Measurements from ENCODE around the gene ARMC12.

The ARMC12 gene

DNA sequence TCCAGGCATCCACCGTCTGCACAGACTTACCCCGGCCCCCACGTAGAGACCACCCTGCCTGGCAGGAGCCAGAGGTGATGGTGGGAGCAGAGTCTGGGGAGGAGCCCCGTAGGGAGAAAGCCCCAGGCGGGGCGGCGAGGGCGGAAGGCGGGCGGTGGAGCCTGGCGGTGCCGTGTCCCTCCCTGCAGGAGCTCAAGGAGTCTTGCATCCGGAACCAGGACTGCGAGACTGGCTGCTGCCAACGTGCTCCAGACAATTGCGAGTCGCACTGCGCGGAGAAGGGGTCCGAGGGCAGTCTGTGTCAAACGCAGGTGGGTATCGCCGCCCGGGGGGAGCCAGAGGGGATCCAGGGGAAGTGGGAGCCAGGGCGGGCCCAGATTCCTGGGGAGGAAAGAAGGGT lies 50.0 kb downstream of the ARMC12 start:
- TF ChIP-seq, protein P1, sequence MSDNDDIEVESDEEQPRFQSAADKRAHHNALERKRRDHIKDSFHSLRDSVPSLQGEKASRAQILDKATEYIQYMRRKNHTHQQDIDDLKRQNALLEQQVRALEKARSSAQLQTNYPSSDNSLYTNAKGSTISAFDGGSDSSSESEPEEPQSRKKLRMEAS (IDR thresholded peaks at IDR 0.05), result no peak
- TF ChIP-seq FOXM1 (IDR thresholded peaks at IDR 0.05; ENCODE audit: borderline replicate concordance, low read depth), result no peak
- TF ChIP-seq, protein P2, sequence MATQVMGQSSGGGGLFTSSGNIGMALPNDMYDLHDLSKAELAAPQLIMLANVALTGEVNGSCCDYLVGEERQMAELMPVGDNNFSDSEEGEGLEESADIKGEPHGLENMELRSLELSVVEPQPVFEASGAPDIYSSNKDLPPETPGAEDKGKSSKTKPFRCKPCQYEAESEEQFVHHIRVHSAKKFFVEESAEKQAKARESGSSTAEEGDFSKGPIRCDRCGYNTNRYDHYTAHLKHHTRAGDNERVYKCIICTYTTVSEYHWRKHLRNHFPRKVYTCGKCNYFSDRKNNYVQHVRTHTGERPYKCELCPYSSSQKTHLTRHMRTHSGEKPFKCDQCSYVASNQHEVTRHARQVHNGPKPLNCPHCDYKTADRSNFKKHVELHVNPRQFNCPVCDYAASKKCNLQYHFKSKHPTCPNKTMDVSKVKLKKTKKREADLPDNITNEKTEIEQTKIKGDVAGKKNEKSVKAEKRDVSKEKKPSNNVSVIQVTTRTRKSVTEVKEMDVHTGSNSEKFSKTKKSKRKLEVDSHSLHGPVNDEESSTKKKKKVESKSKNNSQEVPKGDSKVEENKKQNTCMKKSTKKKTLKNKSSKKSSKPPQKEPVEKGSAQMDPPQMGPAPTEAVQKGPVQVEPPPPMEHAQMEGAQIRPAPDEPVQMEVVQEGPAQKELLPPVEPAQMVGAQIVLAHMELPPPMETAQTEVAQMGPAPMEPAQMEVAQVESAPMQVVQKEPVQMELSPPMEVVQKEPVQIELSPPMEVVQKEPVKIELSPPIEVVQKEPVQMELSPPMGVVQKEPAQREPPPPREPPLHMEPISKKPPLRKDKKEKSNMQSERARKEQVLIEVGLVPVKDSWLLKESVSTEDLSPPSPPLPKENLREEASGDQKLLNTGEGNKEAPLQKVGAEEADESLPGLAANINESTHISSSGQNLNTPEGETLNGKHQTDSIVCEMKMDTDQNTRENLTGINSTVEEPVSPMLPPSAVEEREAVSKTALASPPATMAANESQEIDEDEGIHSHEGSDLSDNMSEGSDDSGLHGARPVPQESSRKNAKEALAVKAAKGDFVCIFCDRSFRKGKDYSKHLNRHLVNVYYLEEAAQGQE (IDR thresholded peaks at IDR 0.05; ENCODE audit: low read depth), result no peak

DNA sequence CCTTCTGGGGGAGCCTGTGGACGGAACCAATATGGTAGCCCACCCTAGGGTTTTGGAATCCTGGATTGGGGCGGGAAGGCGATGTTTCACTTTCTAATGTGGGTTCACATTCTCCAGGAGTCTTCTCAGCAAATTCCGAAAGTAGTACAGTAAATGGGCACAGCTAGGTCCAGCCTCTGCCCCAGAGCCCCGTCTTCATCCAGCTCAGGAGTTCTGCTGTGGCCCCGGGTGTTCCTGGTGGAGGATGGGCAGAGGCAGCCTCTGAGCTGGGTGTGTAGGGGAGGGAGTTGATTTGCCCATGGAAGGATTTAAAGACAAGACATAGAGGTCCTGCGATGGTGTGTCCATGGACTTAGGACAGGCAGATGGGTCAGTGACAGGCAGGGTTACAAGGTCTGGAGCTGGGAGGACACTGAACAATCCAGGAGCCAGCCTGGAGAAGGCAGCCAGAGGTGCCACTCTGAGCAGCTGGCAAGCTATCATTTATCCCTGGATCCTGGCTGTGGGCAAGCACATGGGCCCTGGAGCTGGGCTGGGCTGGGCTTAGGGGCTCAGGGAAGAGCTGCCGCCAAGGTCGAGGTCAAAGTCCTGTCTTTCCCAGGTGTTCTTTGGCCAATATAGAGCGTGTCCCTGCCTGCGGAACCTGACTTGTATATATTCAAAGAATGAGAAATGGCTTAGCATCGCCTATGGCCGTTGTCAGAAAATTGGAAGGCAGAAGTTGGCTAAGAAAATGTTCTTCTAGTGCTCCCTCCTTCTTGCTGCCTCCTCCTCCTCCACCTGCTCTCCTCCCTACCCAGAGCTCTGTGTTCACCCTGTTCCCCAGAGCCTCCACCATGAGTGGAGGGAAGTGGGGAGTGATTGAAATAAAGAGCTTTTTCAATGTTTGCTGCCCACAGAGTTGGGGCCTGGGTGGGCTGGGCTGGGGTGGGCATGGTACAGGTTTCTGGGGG lies 50.7 kb downstream of the ARMC12 start:
- TF ChIP-seq, protein P1 (IDR thresholded peaks at IDR 0.05), result no peak
- TF ChIP-seq ZBTB7A (IDR thresholded peaks at IDR 0.05; ENCODE audit: low read depth), result no peak
- no peak for TF ChIP-seq CEBPB (IDR thresholded peaks at IDR 0.05)
- TF ChIP-seq YY1 (IDR thresholded peaks at IDR 0.05; ENCODE audit: low read depth), result no peak

DNA sequence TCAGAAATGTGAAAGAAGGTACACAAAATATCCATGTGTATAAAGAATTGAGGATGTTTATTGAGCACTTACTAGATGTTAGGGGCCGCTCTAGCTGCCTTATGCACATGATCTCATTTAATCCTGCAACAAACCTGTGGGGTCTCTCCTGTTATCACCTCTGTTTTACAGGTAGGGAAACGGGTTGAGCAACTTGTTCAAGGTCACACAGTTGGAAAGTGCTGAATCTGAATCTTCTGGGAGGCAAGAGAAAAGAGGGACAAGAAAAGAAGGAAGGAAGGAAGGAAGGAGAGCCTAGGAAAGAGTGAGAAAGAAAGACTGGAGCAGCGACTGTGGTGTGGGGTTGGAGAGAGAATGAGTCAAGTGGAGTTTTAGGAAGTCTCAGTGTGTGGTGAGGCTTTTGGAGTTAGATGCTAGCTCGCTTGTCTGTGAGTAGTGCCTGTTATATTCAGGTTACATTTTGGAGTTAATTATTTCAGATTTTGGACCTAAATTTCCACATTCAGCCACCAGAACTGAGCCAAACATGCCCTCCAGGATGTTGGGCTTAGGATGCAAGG lies 51.7 kb downstream of the ARMC12 start:
- TF ChIP-seq FOXM1 (IDR thresholded peaks at IDR 0.05; ENCODE audit: borderline replicate concordance, low read depth), result no peak
- no peak for TF ChIP-seq EP300 (IDR thresholded peaks at IDR 0.05; ENCODE audit: borderline replicate concordance)
- TF ChIP-seq, protein P2 (IDR thresholded peaks at IDR 0.05; ENCODE audit: low read depth), result no peak
- TF ChIP-seq, protein P3, sequence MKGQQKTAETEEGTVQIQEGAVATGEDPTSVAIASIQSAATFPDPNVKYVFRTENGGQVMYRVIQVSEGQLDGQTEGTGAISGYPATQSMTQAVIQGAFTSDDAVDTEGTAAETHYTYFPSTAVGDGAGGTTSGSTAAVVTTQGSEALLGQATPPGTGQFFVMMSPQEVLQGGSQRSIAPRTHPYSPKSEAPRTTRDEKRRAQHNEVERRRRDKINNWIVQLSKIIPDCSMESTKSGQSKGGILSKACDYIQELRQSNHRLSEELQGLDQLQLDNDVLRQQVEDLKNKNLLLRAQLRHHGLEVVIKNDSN (IDR thresholded peaks at IDR 0.05), result no peak
- no peak for TF ChIP-seq TCF12 (IDR thresholded peaks at IDR 0.05; ENCODE audit: low read depth)
- TF ChIP-seq TAF1 (IDR thresholded peaks at IDR 0.05; ENCODE audit: low read depth), result no peak
- TF ChIP-seq TEAD4 (IDR thresholded peaks at IDR 0.05), result no peak
- TF ChIP-seq ZBTB7A (IDR thresholded peaks at IDR 0.05; ENCODE audit: low read depth), result no peak
- TF ChIP-seq, protein P1 (IDR thresholded peaks at IDR 0.05), result no peak
- TF ChIP-seq EGR1 (IDR thresholded peaks at IDR 0.05), result no peak
- TF ChIP-seq NFIC (IDR thresholded peaks at IDR 0.05), result no peak
- no peak for TF ChIP-seq CEBPB (IDR thresholded peaks at IDR 0.05)
- no peak for TF ChIP-seq CREB1 (IDR thresholded peaks at IDR 0.05; ENCODE audit: low read depth)
- no peak for TF ChIP-seq YY1 (IDR thresholded peaks at IDR 0.05; ENCODE audit: low read depth)
- TF ChIP-seq RAD21 (IDR thresholded peaks at IDR 0.05; ENCODE audit: low read depth), result no peak

DNA sequence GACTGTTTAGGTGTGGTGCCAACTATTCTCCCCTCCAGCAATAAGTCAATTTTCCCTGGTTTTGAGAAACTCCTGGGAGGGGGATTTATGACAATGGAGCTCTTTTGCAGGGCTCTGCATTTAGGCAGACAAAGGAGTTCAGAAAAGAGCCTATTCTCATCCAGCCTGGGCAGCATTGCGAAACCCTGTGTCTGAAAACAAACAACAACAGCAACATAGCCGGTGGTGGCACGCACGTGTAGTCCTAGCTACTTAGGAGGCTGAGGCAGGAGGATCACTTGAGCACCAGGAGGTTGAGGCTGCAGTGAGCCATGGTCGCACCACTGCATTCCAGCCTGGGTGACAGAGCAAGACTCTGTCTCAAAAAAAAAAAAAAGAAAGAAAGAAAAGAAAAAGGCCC lies 53.9 kb downstream of the ARMC12 start:
- TF ChIP-seq CEBPB (IDR thresholded peaks at IDR 0.05) (no peak), NFIC (IDR thresholded peaks at IDR 0.05) (no peak), TEAD4 (IDR thresholded peaks at IDR 0.05) (no peak), FOXM1 (IDR thresholded peaks at IDR 0.05; ENCODE audit: borderline replicate concordance, low read depth) (no peak), ZBTB7A (IDR thresholded peaks at IDR 0.05; ENCODE audit: low read depth) (no peak), TAF1 (IDR thresholded peaks at IDR 0.05; ENCODE audit: low read depth) (no peak), CREB1 (IDR thresholded peaks at IDR 0.05; ENCODE audit: low read depth) (no peak), RAD21 (IDR thresholded peaks at IDR 0.05; ENCODE audit: low read depth) (no peak), EGR1 (IDR thresholded peaks at IDR 0.05) (no peak), TCF12 (IDR thresholded peaks at IDR 0.05; ENCODE audit: low read depth) (no peak), YY1 (IDR thresholded peaks at IDR 0.05; ENCODE audit: low read depth) (no peak), EP300 (IDR thresholded peaks at IDR 0.05; ENCODE audit: borderline replicate concordance) (no peak)
- TF ChIP-seq, protein P2 (IDR thresholded peaks at IDR 0.05; ENCODE audit: low read depth), result no peak
- TF ChIP-seq, protein P1 (IDR thresholded peaks at IDR 0.05), result no peak
- TF ChIP-seq, protein P3 (IDR thresholded peaks at IDR 0.05), result no peak

All from Ishikawa (cell line).